NCI-H128 (cell line): Measurements from ENCODE around the gene SHFL.

Experiments used
- DNase-seq: peaks from one replicate; lab custom pipeline; 2025; ENCODE audit not compliant: unreplicated experiment; lab: John Stamatoyannopoulos, UW

The SHFL gene

GRCh38 chr19:10107817-10108367 is 21.8 kb downstream of the SHFL start:
- DNase-seq = no peak

- no peak for DNase-seq
These were observed 23.4 kb downstream of the SHFL start for GRCh38 chr19:10109528-10109927.

DNA sequence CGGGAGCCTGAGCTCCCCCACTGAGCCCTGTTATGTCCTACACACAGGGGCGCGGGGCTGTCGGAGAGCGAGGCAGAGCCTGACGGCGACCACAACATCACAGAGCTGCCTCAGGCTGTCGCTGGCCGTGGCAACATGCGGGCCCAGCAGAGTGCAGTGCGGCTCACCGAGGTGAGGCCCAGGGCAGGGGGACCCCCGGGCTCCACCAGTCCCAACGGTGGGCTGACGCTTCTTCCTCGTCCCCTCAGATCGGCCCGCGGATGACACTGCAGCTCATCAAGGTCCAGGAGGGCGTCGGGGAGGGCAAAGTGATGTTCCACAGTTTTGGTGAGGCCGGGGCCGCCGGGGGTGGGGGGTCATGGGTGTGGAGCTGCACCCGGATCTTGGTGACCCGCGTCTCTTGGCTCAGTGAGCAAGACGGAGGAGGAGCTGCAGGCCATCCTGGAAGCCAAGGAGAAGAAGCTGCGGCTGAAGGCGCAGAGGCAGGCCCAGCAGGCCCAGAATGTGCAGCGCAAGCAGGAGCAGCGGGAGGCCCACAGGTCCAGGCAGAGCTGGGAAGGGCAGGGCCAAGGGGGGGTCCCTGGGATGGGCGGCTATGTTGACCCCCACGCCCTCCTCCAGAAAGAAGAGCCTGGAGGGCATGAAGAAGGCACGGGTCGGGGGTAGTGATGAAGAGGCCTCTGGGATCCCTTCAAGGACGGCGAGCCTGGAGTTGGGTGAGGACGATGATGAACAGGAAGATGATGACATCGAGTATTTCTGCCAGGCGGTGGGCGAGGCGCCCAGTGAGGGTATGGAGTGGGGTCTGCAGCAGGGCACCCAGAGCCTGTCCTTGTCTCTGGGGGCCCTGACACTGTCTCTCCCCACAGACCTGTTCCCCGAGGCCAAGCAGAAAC is 24.2 kb downstream of the SHFL start:
- no peak for DNase-seq

GRCh38 chr19:10110972-10111317 is 24.8 kb downstream of the SHFL start:
- no peak for DNase-seq

DNA sequence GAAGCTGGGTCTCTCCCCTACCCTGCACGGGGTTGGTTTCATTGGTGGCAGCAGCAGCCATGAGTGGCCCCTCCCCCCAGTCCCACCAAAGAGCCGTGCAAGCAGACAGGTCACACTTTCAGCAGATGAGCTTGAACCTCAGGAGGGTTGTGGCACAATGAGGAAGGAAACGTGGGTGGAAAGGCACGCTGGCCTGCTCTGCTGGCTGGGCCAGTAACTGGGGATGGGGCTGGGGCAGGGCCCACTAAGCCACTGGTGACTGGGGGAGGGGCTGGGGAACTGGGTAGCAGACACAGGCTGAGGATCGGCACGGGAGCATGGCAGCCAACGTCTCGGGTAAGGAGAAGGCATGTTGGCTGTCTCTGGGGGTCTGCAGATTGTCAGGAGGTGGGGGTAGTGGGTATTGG is 25.3 kb downstream of the SHFL start, which contains the start of gene P2RY11:
TSS of gene P2RY11 (plus strand) at position 289 of the 407 bp plus-strand sequence. CDS start at position 318, 29 bp downstream.
- DNase-seq = no peak

- DNase-seq = no peak
These were observed 26.1 kb downstream of the SHFL start for GRCh38 chr19:10112037-10112761.

- DNase-seq = no peak
These were observed 26.9 kb downstream of the SHFL start for GRCh38 chr19:10112895-10113591.

GRCh38 chr19:10113592-10113963 is 27.5 kb downstream of the SHFL start:
- no peak for DNase-seq

DNA sequence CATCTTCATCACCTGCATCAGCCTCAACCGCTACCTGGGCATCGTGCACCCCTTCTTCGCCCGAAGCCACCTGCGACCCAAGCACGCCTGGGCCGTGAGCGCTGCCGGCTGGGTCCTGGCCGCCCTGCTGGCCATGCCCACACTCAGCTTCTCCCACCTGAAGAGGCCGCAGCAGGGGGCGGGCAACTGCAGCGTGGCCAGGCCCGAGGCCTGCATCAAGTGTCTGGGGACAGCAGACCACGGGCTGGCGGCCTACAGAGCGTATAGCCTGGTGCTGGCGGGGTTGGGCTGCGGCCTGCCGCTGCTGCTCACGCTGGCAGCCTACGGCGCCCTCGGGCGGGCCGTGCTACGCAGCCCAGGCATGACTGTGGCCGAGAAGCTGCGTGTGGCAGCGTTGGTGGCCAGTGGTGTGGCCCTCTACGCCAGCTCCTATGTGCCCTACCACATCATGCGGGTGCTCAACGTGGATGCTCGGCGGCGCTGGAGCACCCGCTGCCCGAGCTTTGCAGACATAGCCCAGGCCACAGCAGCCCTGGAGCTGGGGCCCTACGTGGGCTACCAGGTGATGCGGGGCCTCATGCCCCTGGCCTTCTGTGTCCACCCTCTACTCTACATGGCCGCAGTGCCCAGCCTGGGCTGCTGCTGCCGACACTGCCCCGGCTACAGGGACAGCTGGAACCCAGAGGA is 28.0 kb downstream of the SHFL start:
- DNase-seq = no peak

DNA sequence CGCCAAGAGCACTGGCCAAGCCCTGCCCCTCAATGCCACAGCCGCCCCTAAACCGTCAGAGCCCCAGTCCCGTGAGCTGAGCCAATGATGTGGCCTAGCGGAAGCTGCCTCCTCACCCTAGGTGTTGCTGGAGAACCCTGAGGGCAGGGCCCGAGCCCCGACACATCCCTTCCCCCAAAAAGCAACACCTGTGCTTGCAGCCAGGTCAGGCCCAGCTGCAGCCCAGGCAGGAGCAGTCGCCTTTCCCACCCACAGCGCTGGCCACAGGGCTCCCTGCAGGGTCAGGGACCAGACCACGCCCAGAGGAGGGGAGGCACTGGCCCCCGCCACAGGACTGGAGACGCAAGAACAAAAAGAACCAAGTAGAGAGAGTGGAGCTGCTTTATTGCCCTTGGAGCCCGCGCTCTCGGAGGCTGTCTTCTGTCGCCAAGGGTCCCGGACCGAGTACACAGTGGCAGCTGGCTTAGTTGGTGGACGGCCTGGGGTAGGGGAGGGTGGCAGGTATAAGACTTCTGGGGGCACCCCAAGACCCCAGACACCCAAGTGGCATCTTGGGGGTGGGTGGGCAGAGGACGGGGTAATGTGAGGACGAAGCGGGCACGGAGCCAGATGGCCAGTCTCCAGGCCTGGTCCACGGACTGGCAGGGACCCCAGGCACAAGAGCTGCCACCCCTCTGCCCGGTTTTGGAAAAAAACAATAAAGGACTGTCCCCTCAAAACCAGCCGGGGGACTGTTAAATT is 28.7 kb downstream of the SHFL start:
- no peak for DNase-seq

DNA sequence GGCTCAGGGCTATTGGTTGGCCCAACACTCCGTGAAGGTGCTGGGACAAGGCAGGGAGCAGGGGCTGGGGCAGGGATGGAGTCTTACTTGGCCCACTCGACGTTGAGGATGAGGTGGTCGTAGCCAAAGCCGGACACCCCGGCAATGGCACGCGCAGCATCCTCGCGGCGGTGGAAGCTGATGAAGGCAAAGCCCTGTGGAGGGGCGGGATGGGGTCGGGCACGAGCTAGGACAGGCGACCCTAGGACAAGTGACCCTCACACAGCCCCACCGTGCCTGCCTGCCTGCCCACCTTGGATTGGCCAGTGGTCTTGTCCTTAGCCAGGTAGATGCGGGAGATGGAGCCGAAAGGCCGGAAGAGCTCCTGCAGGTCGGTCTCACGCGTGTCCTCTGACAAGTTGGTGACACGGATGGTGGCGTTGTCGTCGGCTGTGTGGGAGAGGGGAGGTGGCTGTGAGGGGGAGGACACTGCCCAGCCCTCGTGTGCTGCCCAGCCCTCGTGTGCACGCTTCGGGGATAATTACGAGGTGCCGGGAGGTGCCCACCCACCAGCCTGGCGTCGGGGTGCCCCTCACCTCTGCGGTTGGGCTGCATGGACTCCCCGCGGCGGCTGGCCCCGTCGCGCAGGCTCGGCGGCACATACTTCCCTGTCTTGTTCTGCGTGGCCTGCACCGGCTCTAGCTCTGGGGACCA is 29.4 kb downstream of the SHFL start:
- no peak for DNase-seq

DNA sequence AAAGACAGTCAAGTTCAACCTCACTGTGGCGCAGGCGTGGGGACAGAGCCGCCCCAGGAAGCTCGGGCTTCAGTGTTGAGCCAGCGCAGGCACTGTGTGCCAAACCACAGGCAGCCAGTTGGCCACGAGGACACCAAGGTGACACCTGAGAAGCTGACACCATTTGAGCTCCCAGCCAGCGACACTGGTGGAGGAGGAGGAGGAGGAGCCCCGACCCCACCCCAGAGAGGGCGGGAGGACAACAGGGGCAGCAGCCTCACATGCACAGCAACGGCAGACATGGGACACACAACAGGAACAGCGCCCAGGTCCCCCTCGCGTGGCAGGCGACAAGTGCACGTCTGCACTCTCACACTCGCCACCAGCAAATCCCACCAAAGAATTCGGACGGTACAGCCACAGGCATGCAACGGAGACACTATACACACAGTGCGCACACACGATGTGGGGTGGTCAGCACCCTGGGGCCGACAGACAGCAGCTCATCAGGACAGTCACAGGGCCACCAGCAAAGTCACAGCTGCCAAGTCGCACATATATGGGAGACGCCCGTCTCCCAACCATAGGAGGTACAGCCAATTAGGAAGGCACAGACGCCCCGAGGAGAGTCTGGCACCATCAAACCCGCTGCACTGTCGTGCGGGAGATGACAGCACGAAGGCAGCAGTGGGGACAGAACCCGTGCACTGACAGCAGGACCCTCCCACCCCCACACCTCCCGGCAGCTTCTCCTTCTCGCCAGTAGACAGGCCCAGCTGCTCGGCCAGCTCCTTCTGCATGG is 30.2 kb downstream of the SHFL start:
- no peak for DNase-seq

DNA sequence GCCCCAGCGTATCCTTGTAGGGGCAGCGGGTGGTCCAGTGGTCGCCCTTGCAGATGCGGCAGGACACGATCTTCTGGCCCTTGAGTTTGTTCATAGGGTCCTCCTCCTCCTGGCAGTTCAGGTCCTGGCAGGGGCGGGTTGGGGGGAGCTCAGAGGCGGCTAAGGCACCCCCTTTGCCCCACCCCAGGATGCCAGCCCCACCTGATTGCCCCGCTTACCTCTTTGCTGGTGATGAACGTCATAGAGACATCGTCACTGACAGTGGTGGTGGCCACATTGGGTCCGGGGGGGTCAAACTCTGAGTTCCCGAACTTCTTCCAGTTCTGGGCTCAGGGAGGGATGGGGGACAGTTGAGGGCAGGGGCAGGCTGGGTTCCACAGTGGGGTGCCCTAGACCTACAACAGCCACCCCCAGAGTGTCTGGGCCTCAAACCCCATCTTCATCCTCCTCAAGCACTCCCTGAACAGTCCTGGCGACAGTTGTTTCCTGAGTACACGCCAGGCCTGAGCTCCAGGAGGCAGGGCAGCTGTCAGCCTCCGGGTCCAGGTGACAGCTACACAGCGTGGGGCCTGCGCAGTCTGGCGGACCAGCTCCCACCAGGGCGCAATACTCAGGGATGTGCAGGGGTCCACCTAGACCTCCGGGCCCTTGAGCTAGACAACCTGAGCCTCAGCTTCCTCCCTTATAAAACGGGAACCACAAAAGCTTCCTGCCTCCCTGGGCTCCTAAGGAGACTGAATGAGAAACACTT is 30.9 kb downstream of the SHFL start:
- DNase-seq = no peak

DNA sequence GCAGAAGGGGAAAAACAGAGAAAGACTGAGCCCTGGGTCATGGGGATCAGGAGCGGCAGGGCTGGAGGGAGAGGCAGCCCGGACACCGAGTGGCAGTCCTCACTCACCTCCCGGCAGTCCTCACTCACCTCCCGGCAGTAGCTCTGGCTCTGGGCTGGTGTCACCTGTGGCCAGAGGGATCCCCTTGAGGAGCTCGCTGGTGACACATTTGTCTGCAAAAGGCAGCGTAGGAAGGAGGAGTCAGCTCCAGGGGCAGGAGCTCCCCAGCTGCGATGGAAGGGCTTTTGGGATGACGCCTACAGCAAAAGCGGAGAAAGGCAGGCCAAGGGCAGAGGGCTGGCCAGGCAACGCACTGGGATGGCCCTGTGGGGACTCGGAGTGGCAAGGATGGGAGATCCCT is 32.8 kb downstream of the SHFL start:
- no peak for DNase-seq

DNA sequence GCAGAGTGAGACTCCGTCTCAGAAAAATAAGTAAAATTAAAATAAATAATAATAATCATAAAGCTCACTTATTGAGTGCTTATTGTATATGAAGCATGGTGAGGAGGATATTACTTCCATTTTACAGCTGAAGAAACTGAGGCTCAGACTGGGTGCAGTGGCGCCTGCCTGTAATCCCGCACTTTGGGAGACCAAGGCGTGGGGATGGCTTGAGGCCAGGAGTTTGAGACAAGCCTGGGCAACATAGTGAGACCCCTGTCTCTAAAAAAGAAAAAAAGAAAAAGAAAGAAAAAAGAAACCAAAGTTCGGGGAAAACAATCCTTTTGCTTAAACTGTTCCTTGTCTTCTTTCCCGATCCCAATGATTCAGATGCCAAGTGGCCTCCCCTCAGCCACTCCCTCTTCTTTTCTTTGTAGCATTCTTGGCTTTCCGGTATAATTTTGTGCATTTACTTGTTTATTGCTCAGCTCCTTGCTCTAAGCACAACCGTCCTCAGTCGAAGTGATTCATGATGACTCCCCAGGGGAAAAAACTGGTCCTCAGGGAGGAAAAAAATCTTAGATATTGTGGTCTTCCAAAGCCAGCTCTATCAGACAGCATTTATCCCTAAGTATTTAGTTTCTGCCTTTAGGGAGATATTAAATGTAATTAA is 34.5 kb downstream of the SHFL start:
- no peak for DNase-seq

GRCh38 chr19:10122045-10122444 is 35.9 kb downstream of the SHFL start:
- DNase-seq = no peak

DNA sequence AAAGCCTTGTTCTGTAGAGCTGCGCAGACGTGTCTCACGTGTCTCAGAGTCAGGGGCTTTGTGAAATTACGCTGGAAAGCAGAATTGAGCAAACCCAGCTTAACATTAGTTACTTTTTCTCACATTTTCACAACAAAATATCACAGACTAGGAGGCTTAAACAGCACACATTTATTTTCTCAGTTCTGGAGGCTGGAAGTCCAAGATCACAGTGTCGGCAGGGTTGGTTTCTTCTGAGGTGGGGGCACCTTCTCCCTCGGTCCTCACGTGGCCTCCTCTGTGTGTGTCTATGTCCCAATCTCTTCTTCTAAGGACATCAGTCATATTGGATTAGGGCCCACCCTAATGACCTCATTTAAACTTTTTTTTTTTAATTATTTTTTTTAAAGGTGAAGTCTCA is 38.3 kb downstream of the SHFL start:
- DNase-seq = no peak

DNA sequence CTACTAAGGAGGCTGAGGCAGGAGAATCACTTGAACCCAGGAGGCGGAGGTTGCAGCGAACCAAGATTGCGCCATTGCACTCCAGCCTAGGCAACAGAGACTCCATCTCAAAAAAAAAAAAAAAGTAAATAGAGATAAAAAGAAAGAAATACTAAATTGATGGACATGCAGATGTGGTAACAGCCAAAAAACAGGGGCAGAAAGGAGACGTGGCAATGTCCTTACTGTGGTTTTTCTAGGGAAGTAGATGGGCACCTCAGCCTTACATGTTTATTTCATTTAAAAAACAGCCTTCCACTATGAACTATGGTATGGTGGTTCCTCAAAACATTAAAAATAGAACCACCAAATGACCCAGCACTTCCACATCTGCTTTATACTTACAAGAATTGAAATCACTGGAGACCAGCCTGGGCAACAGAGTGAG is 40.1 kb downstream of the SHFL start:
- DNase-seq = no peak
